H1 (cell line): Measurements from ENCODE around the gene FGD4. TPM values are rescaled to one million over a fixed set of nuclear protein-coding genes. Genes with fewer than 3 reads are reported as not detected.

ENCODE experiments used
- CTCF ChIA-PET: fragments of 300-600 bp; sonication (Branson Sonifier 250); formaldehyde crosslinking; loops from one replicate; lab custom pipeline; 2021; ENCODE audit not compliant: partially characterized antibody; lab: Charles Lee
- POLR2A ChIA-PET: fragments of 300-600 bp; sonication (Branson Sonifier 250); formaldehyde crosslinking; loops from one replicate; lab custom pipeline; 2021; ENCODE audit warnings: inconsistent platforms; ENCODE audit not compliant: partially characterized antibody; lab: Charles Lee
- DNase-seq, 2 experiments: peaks; one replicate each; pipeline versions ENCODE4 v3.0.0 to v3.0.0-alpha.2; 2010 to 2022; ENCODE audit warnings: low spot score in 2 of 2, low read depth in 1 of 2, mixed read lengths in 1 of 2
- FAIRE-seq: peaks from 2 replicates; lab custom pipeline; 2011; peaks lifted over from hg19 to GRCh38; lab: Jason Lieb, UNC
- H2AFZ ChIP-seq: 2 replicates; pipeline ENCODE4 v1.8.1; 2012; ENCODE audit warnings: low read length, inconsistent platforms
- H2AK5ac ChIP-seq: 2 replicates; pipeline ENCODE4 v1.6.1; 2013; ENCODE audit warnings: low read depth, low read length
- H2BK120ac ChIP-seq: replicated peaks from 2 replicates; pipeline ENCODE3; 2013; ENCODE audit warnings: low read depth, low read length, inconsistent platforms
- H2BK12ac ChIP-seq: 2 replicates; pipeline ENCODE4 v1.6.1; 2013; ENCODE audit warnings: low read depth, low read length
- H2BK15ac ChIP-seq: 2 replicates; pipeline ENCODE4 v1.6.1; 2013; ENCODE audit warnings: low read length
- H2BK20ac ChIP-seq: 2 replicates; pipeline ENCODE4 v1.6.1; 2013; ENCODE audit warnings: low read length
- H2BK5ac ChIP-seq: 2 replicates; pipeline ENCODE4 v1.6.1; 2013; ENCODE audit warnings: low read depth, low read length
- H3K14ac ChIP-seq: 2 replicates; pipeline ENCODE4 v1.6.1; 2013; ENCODE audit warnings: inconsistent platforms; ENCODE audit not compliant: insufficient read length
- H3K18ac ChIP-seq: 2 replicates; pipeline ENCODE4 v1.6.1; 2013; ENCODE audit warnings: low read length; ENCODE audit errors: extremely low read depth
- H3K23ac ChIP-seq: 2 replicates; pipeline ENCODE4 v1.6.1; 2013; ENCODE audit warnings: inconsistent platforms; ENCODE audit not compliant: insufficient read length
- H3K23me2 ChIP-seq: 2 replicates; pipeline ENCODE4 v1.6.1; 2013; ENCODE audit warnings: low read depth, low read length
- H3K27ac ChIP-seq: 2 replicates; pipeline ENCODE4 v1.6.1; 2011; ENCODE audit warnings: low read depth, low read length, inconsistent platforms
- H3K27me3 ChIP-seq, 4 experiments: replicated peaks in 1 of 4; 1 replicate in 1 of 4; 2 replicates in 3 of 4; pipeline versions ENCODE4 v1.6.1 to v1.8.1; 2011 to 2013; ENCODE audit warnings: low read length in 3 of 4, mild to moderate bottlenecking in 3 of 4, inconsistent platforms in 2 of 4, mixed read lengths in 2 of 4, moderate library complexity in 1 of 4; ENCODE audit not compliant: control insufficient read depth in 3 of 4, insufficient read depth in 3 of 4; ENCODE audit errors: extremely low read depth in 1 of 4
- H3K36me3 ChIP-seq, 4 experiments: 2 replicates each; pipeline versions ENCODE4 v1.6.1 to v1.8.1; 2011 to 2013; ENCODE audit warnings: mild to moderate bottlenecking in 4 of 4, low read length in 3 of 4, moderate library complexity in 2 of 4, control low read depth in 1 of 4, inconsistent platforms in 1 of 4; ENCODE audit not compliant: insufficient read depth in 4 of 4, control insufficient read depth in 2 of 4
- H3K4ac ChIP-seq: replicated peaks from 2 replicates; pipeline ENCODE3; 2013; ENCODE audit warnings: low read length, low read depth, mixed read lengths, inconsistent platforms; ENCODE audit not compliant: insufficient read length
- H3K4me1 ChIP-seq, 4 experiments: replicated peaks in 1 of 4; 1 replicate in 1 of 4; 2 replicates in 3 of 4; pipeline versions ENCODE4 v1.6.1 to v1.8.1; 2011 to 2013; ENCODE audit warnings: low read length in 3 of 4, inconsistent platforms in 2 of 4, mixed read lengths in 1 of 4; ENCODE audit not compliant: insufficient read depth in 4 of 4, control insufficient read depth in 3 of 4
- H3K4me2 ChIP-seq, 2 experiments: 2 replicates each; pipeline versions ENCODE4 v1.6.1 to v1.8.1; 2011 to 2013; ENCODE audit warnings: low read depth in 2 of 2, low read length in 2 of 2, control low read depth in 1 of 2, inconsistent platforms in 1 of 2, mild to moderate bottlenecking in 1 of 2; ENCODE audit not compliant: insufficient read depth in 1 of 2
- H3K4me3 ChIP-seq, 4 experiments: fragments of 200-600, 300-600 bp in 1 of 4; sonication (generic), shearing (Covaris generic), sonication (Bioruptor Twin) in 1 of 4; 2 replicates each; pipeline versions ENCODE4 v1.5.1 to v1.8.1; 2011 to 2016; ENCODE audit warnings: low read length in 4 of 4, low read depth in 3 of 4, control low read depth in 2 of 4, inconsistent platforms in 2 of 4, mild to moderate bottlenecking in 2 of 4, mixed read lengths in 1 of 4, moderate library complexity in 1 of 4; ENCODE audit not compliant: insufficient read depth in 2 of 4; ENCODE audit errors: extremely low read depth in 1 of 4
- H3K56ac ChIP-seq: replicated peaks from 2 replicates; pipeline ENCODE3; 2013; ENCODE audit warnings: low read depth, mild to moderate bottlenecking, mixed read lengths, low read length, inconsistent platforms; ENCODE audit not compliant: insufficient read length
- H3K79me1 ChIP-seq: 2 replicates; pipeline ENCODE4 v1.6.1; 2013; ENCODE audit warnings: low read depth, low read length, control low read depth
- H3K79me2 ChIP-seq, 2 experiments: 2 replicates each; pipeline versions ENCODE4 v1.6.1 to v1.8.1; 2012 to 2013; ENCODE audit warnings: low read length in 2 of 2, mild to moderate bottlenecking in 2 of 2, inconsistent platforms in 1 of 2; ENCODE audit not compliant: insufficient read depth in 2 of 2, control insufficient read depth in 1 of 2
- H3K9ac ChIP-seq, 4 experiments: replicated peaks in 1 of 4; 1 replicate in 1 of 4; 2 replicates in 3 of 4; pipeline versions ENCODE4 v1.6.1 to v1.8.1; 2011 to 2013; ENCODE audit warnings: low read depth in 3 of 4, low read length in 3 of 4, control low read depth in 2 of 4, mild to moderate bottlenecking in 2 of 4, moderate library complexity in 2 of 4, inconsistent platforms in 1 of 4; ENCODE audit errors: extremely low read depth in 1 of 4
- H3K9me3 ChIP-seq, 2 experiments: 2 replicates each; pipeline versions ENCODE4 v1.6.1 to v1.8.1; 2012 to 2013; ENCODE audit warnings: mild to moderate bottlenecking in 2 of 2, moderate library complexity in 2 of 2, control low read depth in 1 of 2, inconsistent platforms in 1 of 2, low read depth in 1 of 2, low read length in 1 of 2, mixed read lengths in 1 of 2; ENCODE audit not compliant: insufficient read depth in 2 of 2
- H4K20me1 ChIP-seq, 2 experiments: replicated peaks in 1 of 2; 2 replicates each; pipeline versions ENCODE3 to v1.8.1; 2011 to 2013; ENCODE audit warnings: inconsistent platforms in 2 of 2, low read length in 2 of 2, mild to moderate bottlenecking in 1 of 2; ENCODE audit not compliant: insufficient read depth in 2 of 2, control insufficient read depth in 1 of 2
- H4K5ac ChIP-seq: 2 replicates; pipeline ENCODE4 v1.6.1; 2013; ENCODE audit warnings: low read length, low read depth, mixed read lengths, inconsistent platforms; ENCODE audit not compliant: insufficient read length
- H4K8ac ChIP-seq: 2 replicates; pipeline ENCODE4 v1.8.0; 2013; ENCODE audit warnings: mild to moderate bottlenecking, moderate library complexity, low read length, inconsistent platforms; ENCODE audit not compliant: insufficient read depth; ENCODE audit errors: extremely low read depth
- H4K91ac ChIP-seq: replicated peaks from 2 replicates; pipeline ENCODE3; 2013; ENCODE audit warnings: low read length, mixed read lengths, inconsistent platforms; ENCODE audit not compliant: insufficient read length
- BCL11A ChIP-seq, 2 experiments: IDR thresholded peaks; one replicate each; pipeline ENCODE4 v1.6.1; 2011; ENCODE audit warnings: low read depth in 2 of 2, low read length in 2 of 2, mild to moderate bottlenecking in 2 of 2
- HDAC2 ChIP-seq, 2 experiments: fragments of 300-600 bp in 1 of 2; sonication (generic) in 1 of 2; IDR thresholded peaks; 2 replicates each; pipeline ENCODE4 v1.6.1; 2011 to 2012; ENCODE audit warnings: low read depth in 2 of 2, low read length in 2 of 2, mild to moderate bottlenecking in 2 of 2, moderate library complexity in 2 of 2, borderline replicate concordance in 1 of 2, inconsistent platforms in 1 of 2
- RXRA ChIP-seq: IDR thresholded peaks from 2 replicates; pipeline ENCODE4 v1.6.1; 2011; ENCODE audit warnings: low read depth, mild to moderate bottlenecking, low read length, moderate library complexity; ENCODE audit not compliant: insufficient read depth
- TBP ChIP-seq: IDR thresholded peaks from 2 replicates; pipeline ENCODE4 v1.6.1; 2011; ENCODE audit warnings: low read depth, low read length, improper control_type of control experiment
- whole genome bisulfite sequencing, 2 experiments: shearing (Covaris generic) in 1 of 2; methylation state at CpG; one replicate each; pipeline versions ENCODE4 v1.1.6 to v1.1.7; 2013 to 2015; ENCODE audit warnings: low lambda C conversion rate in 2 of 2, mixed read lengths in 2 of 2, inconsistent platforms in 1 of 2, low coverage in 1 of 2, missing lambda C conversion rate in 1 of 2; ENCODE audit not compliant: insufficient replicate concordance in 2 of 2, insufficient coverage in 1 of 2, insufficient read length in 1 of 2; ENCODE audit errors: extremely low coverage in 1 of 2, missing lambda C conversion rate in 1 of 2; 5-methylcytosine and 5-hydroxymethylcytosine counted together
- polyA plus RNA-seq, 7 experiments: library from polyadenylated mRNA; depleted of rRNA in 3 of 7; stranded (reverse) in 5 of 7; unstranded in 2 of 7; fragments of >200 nt in 5 of 7; fragments of 200-250 nt in 2 of 7; gene quantifications; 1 replicate in 5 of 7; 2 replicates in 1 of 7; 4 replicates in 1 of 7; pipeline versions ENCODE4 v1.2.1 to v1.2.3, GENCODE V29; 2011 to 2013; ENCODE audit warnings: missing spikeins in 2 of 7, mixed read lengths in 2 of 7
- total RNA-seq: library from RNA; stranded (reverse); fragmentation: NEBNext Ultra II Directional; extraction: Animal tissue kit (Norgen Biotek cat#: 25700); gene quantifications from 2 replicates; pipeline ENCODE4 v1.2.1, GENCODE V29; 2021

FGD4 gene
- total and polyA plus RNA-seq, 2 of the 8 experiments (the other 6 are each of a cell fraction or from before 2014, with no cell fraction given): 8.5 to 48.2 TPM

DNA sequence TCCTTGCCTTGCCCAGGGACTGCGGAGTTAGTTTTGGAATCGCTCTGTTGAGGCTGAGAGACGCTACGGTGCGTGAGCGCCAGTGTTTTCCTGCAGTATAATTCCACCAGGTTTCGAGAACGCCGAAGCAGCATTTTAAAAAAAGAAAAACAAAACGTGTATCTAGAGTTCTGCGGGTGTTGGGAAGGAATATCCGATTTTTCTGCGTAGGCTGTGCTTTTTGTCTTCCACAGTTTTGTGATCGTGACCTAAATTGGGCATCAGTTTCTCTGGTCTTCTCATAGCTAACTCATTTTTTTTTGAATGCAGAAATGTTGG lies 280.5 kb downstream of the FGD4 start:
- peaks cover 0 to 2% (median 0%) of the 10 kb centered on the region in 4 experiments; a peak in 1 of 7 replicates for H3K4me1 ChIP-seq
- peak overlapping the region; percentile 52; the same call in 1 of the 2 replicates for H3K18ac ChIP-seq
- no peak for DNase-seq
- no peak overlapping the region for H2BK20ac ChIP-seq
- no peak for FAIRE-seq
- H4K91ac ChIP-seq: peak overlapping the region; percentile 79
- no peak overlapping the region for H3K4ac ChIP-seq
- 1% methylated on average over 14 of the region's 14 CpGs; no CpG with 5 or more reads in 1 of the 2 experiments for WGBS, 2 experiments
- H2AFZ ChIP-seq: peak overlapping the region; percentile 29; the same call in 1 of the 2 replicates
- H3K14ac ChIP-seq: no peak overlapping the region
- no peaks in the 10 kb centered on the region for H3K27me3 ChIP-seq
- peak overlapping the region; percentile 66 to 75 for H3K4me2 ChIP-seq
- 0 out of 2 replicates have a peak, but pooled peaks cover 2% of the 10 kb centered on the region for H3K23me2 ChIP-seq
- H3K4me3 ChIP-seq: peak overlapping the region; percentile 73 to 97 (median 92)
- H3K9me3 ChIP-seq: no peaks in the 10 kb centered on the region
- ChIA-PET POLR2A (interaction anchor here (0.7 to 1.8 kb wide), 3 partner anchors 9 to 61 kb away, joined by 3 to 5 read pairs (median 4); no protein-coding TSS in a partner anchor), CTCF (interaction anchor here (1.1 kb wide), 1 partner anchor 322 kb away, joined by 3 read pairs; no protein-coding TSS in a partner anchor)
- H2BK5ac ChIP-seq: peak overlapping the region; percentile 38; the same call in 1 of the 2 replicates
- H3K56ac ChIP-seq: peak overlapping the region; percentile 5
- H2BK12ac ChIP-seq: no peak overlapping the region
- peak overlapping the region; percentile 44 to 95 (median 88) for H3K9ac ChIP-seq
- peaks cover 8 to 52% of the 10 kb centered on the region in 2 experiments; a peak in 3 of 4 replicates for H3K79me2 ChIP-seq
- peaks cover 0 to 2% of the 10 kb centered on the region in 2 experiments for H4K20me1 ChIP-seq
- H4K5ac ChIP-seq: peak overlapping the region; percentile 34
- no peaks in the 10 kb centered on the region; the same call in none of the 2 replicates for H3K79me1 ChIP-seq
- H3K27ac ChIP-seq: peak overlapping the region; percentile 84
- no peak overlapping the region for H2BK15ac ChIP-seq
- TF ChIP-seq BCL11A (IDR thresholded peaks at IDR 0.05; ENCODE audit: low read depth in 2 of 2, low read length in 2 of 2): no peak
- TF ChIP-seq TBP: no peak
- 0 out of 4 replicates have a peak, but pooled peaks of 1 of the 2 experiments have one; percentile 1 for TF ChIP-seq HDAC2 (IDR thresholded peaks at IDR 0.05; ENCODE audit: borderline replicate concordance in 1 of 2, low read depth in 2 of 2, low read length in 2 of 2)
- no peak for TF ChIP-seq RXRA
- no peaks in the 10 kb centered on the region for H3K36me3 ChIP-seq
- H3K23ac ChIP-seq: no peak overlapping the region
- H4K8ac ChIP-seq: peak overlapping the region; percentile 96
- H2AK5ac ChIP-seq: no peak overlapping the region
- H2BK120ac ChIP-seq: no peak overlapping the region
